ENCODE data around the gene NT5M. TPM values are rescaled to one million over a fixed set of nuclear protein-coding genes. Genes with fewer than 3 reads are reported as not detected.
"Not testable (repeated sequence)": the region's sequence is repeated elsewhere in the genome, so short reads cannot be mapped to it uniquely, and the experiment has no call there.

The NT5M gene
- total and polyA plus RNA-seq, 4 experiments from 2014 or later, result 0.37 to 2.9 (median 2.0) TPM

DNA sequence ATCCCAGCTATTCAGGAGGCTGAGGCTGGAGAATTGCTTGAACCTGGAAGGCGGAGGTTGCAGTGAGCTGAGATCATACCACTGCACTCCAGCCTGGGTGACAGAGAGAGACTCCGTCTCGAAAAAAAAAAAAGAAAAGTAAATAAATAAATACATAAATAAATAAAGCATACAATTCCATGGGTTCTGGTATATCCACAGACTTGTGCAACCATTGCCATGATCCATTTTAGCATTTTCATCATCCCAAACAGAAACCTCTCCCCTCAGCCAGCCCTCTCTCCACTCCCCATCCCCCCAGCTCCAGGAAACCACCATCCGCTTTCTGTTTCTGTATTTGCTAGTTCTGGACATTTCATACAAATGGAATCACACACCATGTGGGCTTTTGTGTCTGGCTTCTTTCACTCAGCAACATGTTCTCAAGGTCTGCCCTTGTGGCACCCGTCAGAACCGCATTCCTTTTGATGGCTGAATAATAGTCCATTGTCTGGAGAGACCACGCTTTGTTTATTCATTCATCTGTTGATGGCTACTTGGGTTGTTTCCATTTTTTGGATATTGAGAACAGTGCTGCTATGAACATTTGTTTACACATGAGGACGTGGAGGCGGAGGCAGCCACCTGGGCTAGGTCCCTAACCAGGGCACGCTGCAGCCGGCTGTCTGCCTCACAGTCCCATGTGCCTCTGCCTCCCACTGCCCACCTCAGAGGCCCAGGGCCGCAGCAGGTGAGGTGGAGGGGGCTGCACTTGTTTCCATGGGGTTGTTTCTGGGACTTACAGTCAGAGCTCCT, 76.2 kb downstream of the NT5M start:
- Histone ChIP-seq H3K27ac (ENCODE audit: low read depth, low read length) (no peak overlapping the region), H3K9me3 (ENCODE audit: control insufficient read depth in 1 of 2, low read length in 2 of 2) (no peaks in the 10 kb centered on the region), H3K4me1 (ENCODE audit: insufficient read depth, low read length) (no peaks in the 10 kb centered on the region), H3K36me3 (ENCODE audit: insufficient read depth, low read length) (no peaks in the 10 kb centered on the region), H3K4me3 (ENCODE audit: low read length in 2 of 2) (no peak overlapping the region), H3K27me3 (ENCODE audit: insufficient read depth, low read length) (no peaks in the 10 kb centered on the region)
- H3K27ac Mint-ChIP-seq, result peak overlapping the region in 1 of 7 donors; percentile 41
- DNase-seq, result no peak
- H3K36me3 Mint-ChIP-seq, result no peaks in the 10 kb centered on the region
- intact Hi-C loops (cut with micrococcal nuclease), result no loop called here
- ChIA-PET POLR2A (ENCODE audit: partially characterized antibody) (no interaction called here), CTCF (ENCODE audit: partially characterized antibody) (no interaction called here)
- H3K27me3 Mint-ChIP-seq, result no peaks in the 10 kb centered on the region
- no peak overlapping the region for H3K4me3 Mint-ChIP-seq
- H3K4me1 Mint-ChIP-seq, result peaks cover 0 to 1% (median under 1%) of the 10 kb centered on the region in 4 donors
- no peaks in the 10 kb centered on the region for H3K9me3 Mint-ChIP-seq

DNA sequence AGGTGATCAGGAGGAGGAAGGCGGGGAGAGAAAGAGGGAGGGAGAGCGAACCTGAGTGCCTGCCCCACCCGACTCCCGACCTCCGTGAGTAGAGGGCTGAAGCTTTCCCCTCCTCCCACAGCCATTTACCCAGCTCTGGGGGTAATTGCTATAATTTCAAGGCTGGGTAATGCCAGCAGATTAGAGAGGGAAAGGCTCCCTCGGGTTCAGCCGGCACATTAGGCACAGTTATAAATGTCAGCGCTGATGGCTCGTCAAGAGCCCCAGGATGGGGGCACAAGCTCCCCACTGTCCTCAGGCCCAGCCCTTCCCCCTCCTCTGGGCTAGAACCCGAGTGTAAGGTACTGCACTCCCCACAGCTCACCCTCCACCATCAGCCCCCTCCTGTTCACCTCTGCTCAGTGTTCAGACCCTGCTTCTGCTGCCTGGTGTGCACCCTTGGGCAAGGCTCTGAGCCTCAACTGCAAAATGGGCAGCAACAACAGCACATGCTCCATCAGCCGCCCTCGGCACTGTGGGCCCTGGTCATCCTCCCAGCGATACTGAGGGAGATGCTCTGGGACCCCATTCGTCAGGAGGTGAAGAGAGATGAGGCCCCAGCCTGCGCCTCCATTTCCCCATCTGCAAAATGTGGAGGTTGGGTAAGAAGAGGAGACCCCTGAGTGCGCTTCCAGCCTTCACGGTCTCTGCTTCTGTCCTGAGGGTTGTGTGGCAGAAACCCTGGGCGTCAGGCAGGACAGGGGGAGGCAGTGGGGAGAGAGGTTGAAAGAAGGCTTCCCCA, 77.2 kb downstream of the NT5M start:
- ChIA-PET CTCF (ENCODE audit: partially characterized antibody) (interaction anchor here (2.2 kb wide), 1 partner anchor 12 kb away, joined by 9 read pairs; no protein-coding TSS in a partner anchor), POLR2A (ENCODE audit: partially characterized antibody) (no interaction called here)
- no peaks in the 10 kb centered on the region for H3K36me3 Mint-ChIP-seq
- H3K4me3 ChIP-seq (ENCODE audit: low read length in 2 of 2), result no peak overlapping the region
- H3K4me1 ChIP-seq (ENCODE audit: insufficient read depth, low read length), result no peaks in the 10 kb centered on the region
- no peaks in the 10 kb centered on the region for H3K36me3 ChIP-seq (ENCODE audit: insufficient read depth, low read length)
- no peaks in the 10 kb centered on the region for H3K9me3 Mint-ChIP-seq
- H3K27ac ChIP-seq (ENCODE audit: low read depth, low read length), result no peak overlapping the region
- peaks cover 0 to 1% (median under 1%) of the 10 kb centered on the region in 4 donors for H3K4me1 Mint-ChIP-seq
- H3K9me3 ChIP-seq (ENCODE audit: control insufficient read depth in 1 of 2, low read length in 2 of 2), result no peaks in the 10 kb centered on the region
- H3K27me3 Mint-ChIP-seq, result no peaks in the 10 kb centered on the region
- intact Hi-C loops (cut with micrococcal nuclease), result no loop called here
- no peak overlapping the region for H3K4me3 Mint-ChIP-seq
- no peaks in the 10 kb centered on the region for H3K27me3 ChIP-seq (ENCODE audit: insufficient read depth, low read length)
- DNase-seq, result no peak
- H3K27ac Mint-ChIP-seq, result peak overlapping the region in 1 of 7 donors; percentile 41

DNA sequence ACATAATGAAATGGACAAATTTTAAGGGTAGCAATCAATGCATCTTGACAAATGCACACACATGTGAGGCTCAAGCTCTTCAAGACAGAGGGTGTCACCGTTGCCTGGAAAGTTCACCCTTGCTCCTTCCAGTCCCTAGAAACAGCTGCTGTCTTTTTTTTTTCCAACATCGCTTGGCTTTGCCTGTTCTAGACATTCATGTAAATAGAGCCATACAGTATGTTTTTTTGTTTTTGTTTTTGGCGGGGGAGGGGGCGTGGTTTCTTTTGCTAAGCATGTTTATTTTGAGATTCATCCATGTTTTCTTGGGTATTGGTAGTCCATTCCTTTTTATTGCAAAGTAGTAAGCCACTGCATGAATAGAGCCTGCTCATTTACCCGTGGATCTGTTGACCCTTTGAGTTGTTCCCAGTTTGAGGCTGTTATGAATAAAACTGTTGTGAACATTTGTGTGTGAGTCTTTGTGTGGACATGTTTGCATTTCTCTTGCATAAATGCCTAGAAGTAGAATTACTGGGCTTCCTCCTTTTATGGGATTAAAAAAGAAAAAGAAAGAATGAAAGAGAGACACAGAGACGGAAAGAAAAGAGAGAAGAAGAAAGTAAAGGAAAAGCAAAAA, 78.4 kb downstream of the NT5M start:
- Histone ChIP-seq H3K4me3 (ENCODE audit: low read length in 2 of 2) (no peak overlapping the region), H3K36me3 (ENCODE audit: insufficient read depth, low read length) (no peaks in the 10 kb centered on the region), H3K4me1 (ENCODE audit: insufficient read depth, low read length) (no peaks in the 10 kb centered on the region), H3K27me3 (ENCODE audit: insufficient read depth, low read length) (no peaks in the 10 kb centered on the region), H3K27ac (ENCODE audit: low read depth, low read length) (no peak overlapping the region), H3K9me3 (ENCODE audit: control insufficient read depth in 1 of 2, low read length in 2 of 2) (no peaks in the 10 kb centered on the region)
- ChIA-PET POLR2A (ENCODE audit: partially characterized antibody) (no interaction called here), CTCF (ENCODE audit: partially characterized antibody) (interaction anchor here (2.2 kb wide), 1 partner anchor 10 kb away, joined by 9 read pairs; no protein-coding TSS in a partner anchor)
- Mint-ChIP-seq H3K9me3 (no peaks in the 10 kb centered on the region), H3K27ac (peak overlapping the region in 1 of 7 donors; percentile 11), H3K27me3 (no peaks in the 10 kb centered on the region), H3K4me3 (no peak overlapping the region), H3K4me1 (peaks cover 0 to 1% (median under 1%) of the 10 kb centered on the region in 4 donors), H3K36me3 (no peaks in the 10 kb centered on the region)
- intact Hi-C loops (cut with micrococcal nuclease), result no loop called here
- no peak for DNase-seq

DNA sequence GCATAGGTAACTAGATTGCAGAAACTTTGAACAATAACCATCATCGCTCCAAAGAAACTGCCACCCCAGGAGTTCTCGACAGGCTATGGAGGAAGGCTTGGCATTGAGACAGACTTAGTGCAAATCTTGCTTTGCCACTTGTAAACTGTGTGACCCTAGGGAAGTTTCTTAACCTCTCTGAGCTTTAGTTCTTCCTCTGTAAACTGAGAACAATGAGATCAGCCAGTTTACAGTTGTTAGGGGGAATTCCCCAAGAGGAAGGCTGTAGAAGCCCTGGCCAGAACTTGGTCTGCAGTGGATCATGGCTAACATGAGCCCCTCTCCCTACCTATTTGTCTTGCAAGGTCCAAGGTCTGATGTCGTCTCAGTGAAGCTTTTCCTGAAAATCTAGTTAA, 78.9 kb downstream of the NT5M start:
- CTCF ChIA-PET (ENCODE audit: partially characterized antibody), result interaction anchor here (2.2 kb wide), 1 partner anchor 10 kb away, joined by 9 read pairs; no protein-coding TSS in a partner anchor
- H3K4me1 Mint-ChIP-seq, result peaks cover 0 to 1% (median under 1%) of the 10 kb centered on the region in 4 donors

DNA sequence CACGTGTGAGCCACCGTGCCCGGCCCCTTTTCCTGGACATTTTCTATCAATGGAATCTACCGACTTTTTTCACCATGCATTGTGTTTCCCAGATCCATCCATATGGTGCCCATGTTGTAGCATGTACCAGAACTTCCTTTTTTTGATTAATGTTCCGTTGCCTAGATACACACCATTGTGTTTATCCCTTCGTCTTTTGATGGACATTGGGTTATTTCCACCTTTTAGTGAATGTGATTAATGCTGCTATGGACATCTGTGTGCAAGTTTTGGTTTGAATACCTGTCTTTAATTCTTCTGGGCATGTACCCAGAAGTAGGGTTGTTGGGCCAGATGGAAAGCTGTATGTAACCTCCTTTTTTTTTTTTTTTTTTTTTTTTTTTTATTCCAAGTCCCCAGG, 79.8 kb downstream of the NT5M start:
- H3K27me3 Mint-ChIP-seq, result no peaks in the 10 kb centered on the region
- CTCF ChIA-PET (ENCODE audit: partially characterized antibody), result interaction anchor here (2.2 kb wide), 1 partner anchor 9 kb away, joined by 9 read pairs; no protein-coding TSS in a partner anchor

More for the DNA sequence above, 78.9 kb downstream of the NT5M start:
- Histone ChIP-seq H3K9me3 (ENCODE audit: control insufficient read depth in 1 of 2, low read length in 2 of 2) (no peaks in the 10 kb centered on the region), H3K4me3 (ENCODE audit: low read length in 2 of 2) (no peak overlapping the region), H3K27me3 (ENCODE audit: insufficient read depth, low read length) (no peaks in the 10 kb centered on the region), H3K36me3 (ENCODE audit: insufficient read depth, low read length) (no peaks in the 10 kb centered on the region), H3K4me1 (ENCODE audit: insufficient read depth, low read length) (no peaks in the 10 kb centered on the region), H3K27ac (ENCODE audit: low read depth, low read length) (no peak overlapping the region)
- POLR2A ChIA-PET (ENCODE audit: partially characterized antibody), result no interaction called here
- Mint-ChIP-seq H3K27ac (no peak overlapping the region), H3K36me3 (no peaks in the 10 kb centered on the region), H3K9me3 (no peaks in the 10 kb centered on the region), H3K4me3 (no peak overlapping the region), H3K27me3 (no peaks in the 10 kb centered on the region)
- DNase-seq, result no peak
- intact Hi-C loops (cut with micrococcal nuclease), result no loop called here

DNA sequence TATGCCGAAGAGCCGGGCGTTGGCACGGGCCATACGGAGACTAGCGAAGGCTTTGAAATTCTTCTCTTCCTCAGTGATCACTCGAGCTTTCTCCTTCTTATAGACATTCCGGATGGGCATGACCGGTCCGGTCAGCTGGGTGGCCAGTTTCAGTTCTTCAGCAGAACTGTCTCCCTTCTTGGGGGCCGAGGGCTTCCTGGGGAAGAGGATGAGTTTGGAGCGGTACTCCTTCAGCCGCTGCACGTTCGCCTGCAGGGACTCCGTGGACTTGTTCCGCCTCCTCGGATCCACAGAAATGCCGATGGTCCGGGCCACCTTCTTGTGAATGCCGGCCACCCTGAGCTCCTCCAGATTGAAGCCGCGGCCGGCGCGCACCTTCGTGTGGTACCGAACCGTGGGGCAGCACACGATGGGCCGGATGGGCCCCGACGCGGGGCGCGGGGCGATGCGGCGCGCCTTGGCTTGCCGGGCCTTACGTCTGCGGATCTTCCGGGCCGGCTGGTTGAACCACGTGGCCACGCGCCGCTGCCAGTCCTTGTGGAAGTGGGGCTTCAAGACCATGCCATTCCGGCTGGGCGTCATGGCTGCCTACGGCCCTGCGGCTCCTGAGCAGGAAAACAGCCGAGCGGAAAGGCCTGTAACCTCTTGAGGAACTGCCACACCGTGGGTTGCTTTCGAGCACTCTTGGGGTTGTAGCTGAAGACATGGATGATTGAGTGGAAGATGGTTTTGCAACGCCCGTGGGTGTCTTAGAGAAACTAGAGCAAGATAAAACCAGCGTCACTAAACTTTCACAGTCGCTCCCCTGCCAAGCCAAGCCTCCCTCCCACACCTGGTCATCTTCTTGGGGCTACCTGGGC, 80.5 kb downstream of the NT5M start:
- H3K27ac ChIP-seq (ENCODE audit: low read depth, low read length); H3K4me3 ChIP-seq (ENCODE audit: low read length in 2 of 2); H3K27ac Mint-ChIP-seq; POLR2A ChIA-PET (ENCODE audit: partially characterized antibody); H3K4me1 Mint-ChIP-seq; H3K36me3 Mint-ChIP-seq; H3K4me1 ChIP-seq (ENCODE audit: insufficient read depth, low read length); intact Hi-C loops (cut with micrococcal nuclease); H3K36me3 ChIP-seq (ENCODE audit: insufficient read depth, low read length); H3K4me3 Mint-ChIP-seq; H3K27me3 ChIP-seq (ENCODE audit: insufficient read depth, low read length); DNase-seq; H3K9me3 ChIP-seq (ENCODE audit: control insufficient read depth in 1 of 2, low read length in 2 of 2); H3K27me3 Mint-ChIP-seq; CTCF ChIA-PET (ENCODE audit: partially characterized antibody); H3K9me3 Mint-ChIP-seq: not testable (repeated sequence)

More for the DNA sequence above, 79.8 kb downstream of the NT5M start:
- Histone ChIP-seq H3K27me3 (ENCODE audit: insufficient read depth, low read length) (no peaks in the 10 kb centered on the region), H3K4me3 (ENCODE audit: low read length in 2 of 2) (no peak overlapping the region), H3K27ac (ENCODE audit: low read depth, low read length) (no peak overlapping the region), H3K4me1 (ENCODE audit: insufficient read depth, low read length) (no peaks in the 10 kb centered on the region), H3K9me3 (ENCODE audit: control insufficient read depth in 1 of 2, low read length in 2 of 2) (no peaks in the 10 kb centered on the region), H3K36me3 (ENCODE audit: insufficient read depth, low read length) (no peaks in the 10 kb centered on the region)
- DNase-seq, result no peak
- Mint-ChIP-seq H3K4me3 (no peak overlapping the region), H3K4me1 (peaks cover 0 to 1% (median under 1%) of the 10 kb centered on the region in 4 donors), H3K36me3 (no peaks in the 10 kb centered on the region), H3K27ac (no peak overlapping the region), H3K9me3 (no peaks in the 10 kb centered on the region)
- POLR2A ChIA-PET (ENCODE audit: partially characterized antibody), result no interaction called here
- intact Hi-C loops (cut with micrococcal nuclease), result no loop called here
